ENCODE measurements around the gene CCBE1.

CCBE1 gene

GRCh38 chr18:59540780-59541179 is 156.4 kb downstream of the CCBE1 start:
- H3K4me3 ChIP-seq (ENCODE audit: extremely low read depth, insufficient read depth, low read length, poor library complexity, severe bottlenecking): no peak overlapping the region
- WGBS, 2 experiments (ENCODE audit: insufficient coverage in 2 of 2): no CpG with 5 or more reads among the region's 3 CpGs

GRCh38 chr18:59540346-59540745 is 156.9 kb downstream of the CCBE1 start:
- no peak overlapping the region for H3K27ac ChIP-seq (ENCODE audit: low read depth, low read length, severe bottlenecking)
- H3K4me3 ChIP-seq (ENCODE audit: extremely low read depth, insufficient read depth, low read length, poor library complexity, severe bottlenecking): no peak overlapping the region
- H3K9me3 ChIP-seq (ENCODE audit: control insufficient read depth, low read length): no peaks in the 10 kb centered on the region
- H3K4me1 ChIP-seq (ENCODE audit: control insufficient read depth, insufficient read depth, low read length, poor library complexity, severe bottlenecking): no peaks in the 10 kb centered on the region
- H3K36me3 ChIP-seq (ENCODE audit: control insufficient read depth, insufficient read depth, low read length): no peaks in the 10 kb centered on the region

More at GRCh38 chr18:59540780-59541179, 156.4 kb downstream of the CCBE1 start:
- Histone ChIP-seq H3K4me1 (ENCODE audit: control insufficient read depth, insufficient read depth, low read length, poor library complexity, severe bottlenecking) (peaks cover 2% of the 10 kb centered on the region), H3K27ac (ENCODE audit: low read depth, low read length, severe bottlenecking) (no peak overlapping the region), H3K36me3 (ENCODE audit: control insufficient read depth, insufficient read depth, low read length) (no peaks in the 10 kb centered on the region), H3K9me3 (ENCODE audit: control insufficient read depth, low read length) (no peaks in the 10 kb centered on the region)

GRCh38 chr18:59539108-59539507 is 158.1 kb downstream of the CCBE1 start:
- no peaks in the 10 kb centered on the region for H3K36me3 ChIP-seq (ENCODE audit: control insufficient read depth, insufficient read depth, low read length)
- H3K4me3 ChIP-seq (ENCODE audit: extremely low read depth, insufficient read depth, low read length, poor library complexity, severe bottlenecking): no peak overlapping the region
- no peaks in the 10 kb centered on the region for H3K4me1 ChIP-seq (ENCODE audit: control insufficient read depth, insufficient read depth, low read length, poor library complexity, severe bottlenecking)
- no peaks in the 10 kb centered on the region for H3K9me3 ChIP-seq (ENCODE audit: control insufficient read depth, low read length)
- H3K27ac ChIP-seq (ENCODE audit: low read depth, low read length, severe bottlenecking): no peak overlapping the region
- WGBS, 2 experiments (ENCODE audit: insufficient coverage in 2 of 2): 93 to 100% methylated on average over 1 to 3 of the region's 4 CpGs

- H3K9me3 ChIP-seq (ENCODE audit: control insufficient read depth, low read length): no peaks in the 10 kb centered on the region
- no peaks in the 10 kb centered on the region for H3K36me3 ChIP-seq (ENCODE audit: control insufficient read depth, insufficient read depth, low read length)
- H3K27ac ChIP-seq (ENCODE audit: low read depth, low read length, severe bottlenecking): no peak overlapping the region
- no peak overlapping the region for H3K4me3 ChIP-seq (ENCODE audit: extremely low read depth, insufficient read depth, low read length, poor library complexity, severe bottlenecking)
- H3K4me1 ChIP-seq (ENCODE audit: control insufficient read depth, insufficient read depth, low read length, poor library complexity, severe bottlenecking): no peaks in the 10 kb centered on the region
- no CpG with 5 or more reads among the region's 3 CpGs for WGBS, 2 experiments (ENCODE audit: insufficient coverage in 2 of 2)
Measured at GRCh38 chr18:59537579-59537978, 159.6 kb downstream of the CCBE1 start.

GRCh38 chr18:59536166-59536565 is 161.1 kb downstream of the CCBE1 start:
- Histone ChIP-seq H3K27ac (ENCODE audit: low read depth, low read length, severe bottlenecking) (no peak overlapping the region), H3K4me1 (ENCODE audit: control insufficient read depth, insufficient read depth, low read length, poor library complexity, severe bottlenecking) (no peaks in the 10 kb centered on the region), H3K36me3 (ENCODE audit: control insufficient read depth, insufficient read depth, low read length) (no peaks in the 10 kb centered on the region), H3K4me3 (ENCODE audit: extremely low read depth, insufficient read depth, low read length, poor library complexity, severe bottlenecking) (no peak overlapping the region), H3K9me3 (ENCODE audit: control insufficient read depth, low read length) (no peaks in the 10 kb centered on the region)
- WGBS, 2 experiments (ENCODE audit: insufficient coverage in 2 of 2): 93 to 98% methylated on average over 6 of the region's 8 CpGs

GRCh38 chr18:59535055-59535454 is 162.2 kb downstream of the CCBE1 start:
- H3K9me3 ChIP-seq (ENCODE audit: control insufficient read depth, low read length): no peaks in the 10 kb centered on the region
- H3K27ac ChIP-seq (ENCODE audit: low read depth, low read length, severe bottlenecking): no peak overlapping the region
- 80 to 86% methylated on average over 4 to 6 of the region's 6 CpGs for WGBS, 2 experiments (ENCODE audit: insufficient coverage in 2 of 2)
- no peak overlapping the region for H3K4me3 ChIP-seq (ENCODE audit: extremely low read depth, insufficient read depth, low read length, poor library complexity, severe bottlenecking)
- H3K4me1 ChIP-seq (ENCODE audit: control insufficient read depth, insufficient read depth, low read length, poor library complexity, severe bottlenecking): no peaks in the 10 kb centered on the region
- no peaks in the 10 kb centered on the region for H3K36me3 ChIP-seq (ENCODE audit: control insufficient read depth, insufficient read depth, low read length)

- Histone ChIP-seq H3K4me1 (ENCODE audit: control insufficient read depth, insufficient read depth, low read length, poor library complexity, severe bottlenecking) (no peaks in the 10 kb centered on the region), H3K4me3 (ENCODE audit: extremely low read depth, insufficient read depth, low read length, poor library complexity, severe bottlenecking) (no peak overlapping the region), H3K36me3 (ENCODE audit: control insufficient read depth, insufficient read depth, low read length) (no peaks in the 10 kb centered on the region), H3K27ac (ENCODE audit: low read depth, low read length, severe bottlenecking) (no peak overlapping the region), H3K9me3 (ENCODE audit: control insufficient read depth, low read length) (no peaks in the 10 kb centered on the region)
- WGBS, 2 experiments (ENCODE audit: insufficient coverage in 2 of 2): 95 to 96% methylated on average over 8 of the region's 8 CpGs
Measured at GRCh38 chr18:59528866-59529265, 168.4 kb downstream of the CCBE1 start.

GRCh38 chr18:59520562-59521355 is 176.5 kb downstream of the CCBE1 start:
- Histone ChIP-seq H3K4me1 (ENCODE audit: control insufficient read depth, insufficient read depth, low read length, poor library complexity, severe bottlenecking) (peaks cover 6% of the 10 kb centered on the region), H3K36me3 (ENCODE audit: control insufficient read depth, insufficient read depth, low read length) (no peaks in the 10 kb centered on the region), H3K9me3 (ENCODE audit: control insufficient read depth, low read length) (no peaks in the 10 kb centered on the region), H3K27ac (ENCODE audit: low read depth, low read length, severe bottlenecking) (no peak overlapping the region), H3K4me3 (ENCODE audit: extremely low read depth, insufficient read depth, low read length, poor library complexity, severe bottlenecking) (no peak overlapping the region)
- 60 to 100% methylated on average over 1 to 2 of the region's 4 CpGs for WGBS, 2 experiments (ENCODE audit: insufficient coverage in 2 of 2)

GRCh38 chr18:59518705-59519104 is 178.5 kb downstream of the CCBE1 start:
- Histone ChIP-seq H3K4me1 (ENCODE audit: control insufficient read depth, insufficient read depth, low read length, poor library complexity, severe bottlenecking) (peaks cover 20% of the 10 kb centered on the region), H3K36me3 (ENCODE audit: control insufficient read depth, insufficient read depth, low read length) (no peaks in the 10 kb centered on the region), H3K9me3 (ENCODE audit: control insufficient read depth, low read length) (no peaks in the 10 kb centered on the region), H3K27ac (ENCODE audit: low read depth, low read length, severe bottlenecking) (no peak overlapping the region), H3K4me3 (ENCODE audit: extremely low read depth, insufficient read depth, low read length, poor library complexity, severe bottlenecking) (no peak overlapping the region)
- WGBS, 2 experiments (ENCODE audit: insufficient coverage in 2 of 2): 51 to 68% methylated on average over 2 of the region's 2 CpGs

- Histone ChIP-seq H3K4me1 (ENCODE audit: control insufficient read depth, insufficient read depth, low read length, poor library complexity, severe bottlenecking) (peaks cover 22% of the 10 kb centered on the region), H3K9me3 (ENCODE audit: control insufficient read depth, low read length) (no peaks in the 10 kb centered on the region), H3K4me3 (ENCODE audit: extremely low read depth, insufficient read depth, low read length, poor library complexity, severe bottlenecking) (no peak overlapping the region), H3K36me3 (ENCODE audit: control insufficient read depth, insufficient read depth, low read length) (no peaks in the 10 kb centered on the region), H3K27ac (ENCODE audit: low read depth, low read length, severe bottlenecking) (no peak overlapping the region)
- 64 to 83% methylated on average over 2 to 3 of the region's 4 CpGs for WGBS, 2 experiments (ENCODE audit: insufficient coverage in 2 of 2)
Measured at GRCh38 chr18:59517446-59518165, 179.6 kb downstream of the CCBE1 start.

Data from mesodermal cell (in vitro differentiated cells).